Thymus (tissue), 11 donors: ENCODE results near the gene TMEM117. TPM values are rescaled to one million over a fixed set of nuclear protein-coding genes. Genes with fewer than 3 reads are reported as not detected.
A peak's percentile ranks its signal among the peaks of the same experiment; 100 is the strongest.

Experiments used
- DNase-seq, 9 donors: peaks; one replicate each; pipeline ENCODE4 v3.0.0-alpha.2; 2013; ENCODE audit warnings: low spot score in 9 of 9, low read depth in 6 of 9, missing footprints in 1 of 9
- H3K27ac ChIP-seq, 2 donors: one replicate each; pipeline ENCODE4 v1.5.1; 2013; ENCODE audit warnings: control low read depth in 1 of 2, low read depth in 1 of 2, low read length in 1 of 2, mild to moderate bottlenecking in 1 of 2, moderate library complexity in 1 of 2
- H3K27me3 ChIP-seq, 2 donors: one replicate each; pipeline ENCODE4 v1.5.1; 2013; ENCODE audit warnings: low read length in 1 of 2; ENCODE audit not compliant: control insufficient read depth in 2 of 2, insufficient read depth in 1 of 2
- H3K36me3 ChIP-seq, 2 donors: one replicate each; pipeline ENCODE4 v1.5.1; 2013; ENCODE audit warnings: low read length in 1 of 2, mild to moderate bottlenecking in 1 of 2, moderate library complexity in 1 of 2; ENCODE audit not compliant: control insufficient read depth in 2 of 2, insufficient read depth in 2 of 2
- H3K4me1 ChIP-seq, 2 donors: one replicate each; pipeline ENCODE4 v1.5.1; 2013; ENCODE audit warnings: low read length in 2 of 2; ENCODE audit not compliant: control insufficient read depth in 2 of 2, insufficient read depth in 2 of 2
- H3K4me3 ChIP-seq, 2 donors: one replicate each; pipeline ENCODE4 v1.5.1; 2013; ENCODE audit warnings: low read length in 2 of 2, control low read depth in 1 of 2, mild to moderate bottlenecking in 1 of 2
- H3K9me3 ChIP-seq, 2 donors: one replicate each; pipeline ENCODE4 v1.5.1; 2013; ENCODE audit warnings: low read length in 1 of 2, mild to moderate bottlenecking in 1 of 2; ENCODE audit not compliant: control insufficient read depth in 2 of 2, insufficient read depth in 1 of 2
- WGBS: extraction: QIAGEN DNeasy Blood & Tissue Kit; methylation state at CpG from one replicate; pipeline ENCODE4 v1.1.7; 2013; 5-methylcytosine and 5-hydroxymethylcytosine counted together
- polyA plus RNA-seq: library from polyadenylated mRNA; stranded (reverse); fragments of 200-250 nt; gene quantifications from one replicate; pipeline ENCODE4 v1.2.3, GENCODE V29; 2013
- total RNA-seq: library from RNA; stranded (reverse); fragments of 120-200 nt; gene quantifications from one replicate; pipeline ENCODE4 v1.2.4, GENCODE V29; 2013
- donor health status: healthy.

The TMEM117 gene
- total and polyA plus RNA-seq, 2 donors, result 3.6 to 4.5 TPM

GRCh38 chr12:44127966-44128710 lies 292.3 kb downstream of the TMEM117 start:
- no peak for DNase-seq
- no peak overlapping the region for H3K27ac ChIP-seq
- no peaks in the 10 kb centered on the region for H3K4me1 ChIP-seq
- 93% methylated on average over 1 of the region's 1 CpG for WGBS
- H3K27me3 ChIP-seq, result no peaks in the 10 kb centered on the region
- H3K9me3 ChIP-seq, result no peaks in the 10 kb centered on the region
- H3K36me3 ChIP-seq, result no peaks in the 10 kb centered on the region
- no peak overlapping the region for H3K4me3 ChIP-seq

GRCh38 chr12:44143175-44143574 lies 307.3 kb downstream of the TMEM117 start:
- Histone ChIP-seq H3K9me3 (no peaks in the 10 kb centered on the region), H3K36me3 (no peaks in the 10 kb centered on the region), H3K27me3 (no peaks in the 10 kb centered on the region), H3K4me1 (no peaks in the 10 kb centered on the region), H3K27ac (no peak overlapping the region), H3K4me3 (no peak overlapping the region)
- DNase-seq, result no peak
- WGBS, result 94% methylated on average over 3 of the region's 3 CpGs

GRCh38 chr12:44148936-44149335 lies 313.1 kb downstream of the TMEM117 start:
- 97% methylated on average over 2 of the region's 2 CpGs for WGBS
- H3K27me3 ChIP-seq, result no peaks in the 10 kb centered on the region
- no peaks in the 10 kb centered on the region for H3K36me3 ChIP-seq
- no peaks in the 10 kb centered on the region for H3K4me1 ChIP-seq
- no peak for DNase-seq
- H3K27ac ChIP-seq, result no peak overlapping the region
- H3K9me3 ChIP-seq, result no peaks in the 10 kb centered on the region
- no peak overlapping the region for H3K4me3 ChIP-seq

GRCh38 chr12:44154128-44154527 lies 318.2 kb downstream of the TMEM117 start:
- peak in 1 of 9 donors; percentile 3 for DNase-seq
- Histone ChIP-seq H3K4me3 (no peak overlapping the region), H3K27me3 (no peaks in the 10 kb centered on the region), H3K36me3 (no peaks in the 10 kb centered on the region), H3K27ac (no peak overlapping the region), H3K4me1 (no peaks in the 10 kb centered on the region), H3K9me3 (no peaks in the 10 kb centered on the region)
- 92% methylated on average over 5 of the region's 5 CpGs for WGBS

- WGBS, result 92% methylated on average over 2 of the region's 2 CpGs
- H3K4me1 ChIP-seq, result no peaks in the 10 kb centered on the region
- no peak for DNase-seq
- no peak overlapping the region for H3K27ac ChIP-seq
- H3K4me3 ChIP-seq, result no peak overlapping the region
- H3K27me3 ChIP-seq, result no peaks in the 10 kb centered on the region
- no peaks in the 10 kb centered on the region for H3K36me3 ChIP-seq
- no peaks in the 10 kb centered on the region for H3K9me3 ChIP-seq
Observed at GRCh38 chr12:44155358-44155757, 319.5 kb downstream of the TMEM117 start.

- Histone ChIP-seq H3K36me3 (no peaks in the 10 kb centered on the region), H3K9me3 (no peaks in the 10 kb centered on the region), H3K4me3 (no peak overlapping the region), H3K27me3 (no peaks in the 10 kb centered on the region), H3K27ac (no peak overlapping the region), H3K4me1 (no peaks in the 10 kb centered on the region)
- 91% methylated on average over 2 of the region's 2 CpGs for WGBS
- DNase-seq, result no peak
Observed at GRCh38 chr12:44157359-44157758, 321.5 kb downstream of the TMEM117 start.

GRCh38 chr12:44158746-44159145 lies 322.9 kb downstream of the TMEM117 start:
- Histone ChIP-seq H3K4me3 (no peak overlapping the region), H3K9me3 (no peaks in the 10 kb centered on the region), H3K4me1 (no peaks in the 10 kb centered on the region), H3K27me3 (no peaks in the 10 kb centered on the region), H3K36me3 (no peaks in the 10 kb centered on the region), H3K27ac (no peak overlapping the region)
- 94% methylated on average over 2 of the region's 2 CpGs for whole genome bisulfite sequencing
- no peak for DNase-seq

- H3K27me3 ChIP-seq, result no peaks in the 10 kb centered on the region
- H3K36me3 ChIP-seq, result no peaks in the 10 kb centered on the region
- H3K4me1 ChIP-seq, result no peaks in the 10 kb centered on the region
- no peak overlapping the region for H3K4me3 ChIP-seq
- DNase-seq, result no peak
- no peaks in the 10 kb centered on the region for H3K9me3 ChIP-seq
- no peak overlapping the region for H3K27ac ChIP-seq
Observed at GRCh38 chr12:44159216-44159615, 323.3 kb downstream of the TMEM117 start.

- Histone ChIP-seq H3K4me1 (no peaks in the 10 kb centered on the region), H3K27me3 (no peaks in the 10 kb centered on the region), H3K9me3 (no peaks in the 10 kb centered on the region), H3K27ac (no peak overlapping the region), H3K36me3 (no peaks in the 10 kb centered on the region), H3K4me3 (no peak overlapping the region)
- WGBS, result 97% methylated on average over 3 of the region's 3 CpGs
- no peak for DNase-seq
Observed at GRCh38 chr12:44159862-44160261, 324.0 kb downstream of the TMEM117 start.
